Activated naive CD8-positive, alpha-beta T cell treated with anti-CD3 and anti-CD28 coated beads, Interleukin-2, amount 50 U/mL, for 16 hours (primary cell): ENCODE measurements around the gene SPATA45.

ENCODE experiments used
- DNase-seq: peaks from one replicate; pipeline ENCODE4 v3.0.0-alpha.2; 2020; ENCODE audit warnings: low read depth, low spot score

Gene SPATA45

GRCh38 chr1:212780759-212781158 lies 66.7 kb downstream of the SPATA45 start:
- no peak for DNase-seq
